GM19239 (cell line): ENCODE data around the gene CTNNA2.
"Not testable (repeated sequence)": the region's sequence is repeated elsewhere in the genome, so short reads cannot be mapped to it uniquely, and the experiment has no call there.

Experiments
- DNase-seq: peaks from one replicate; pipeline ENCODE4 v3.0.0; 2011; ENCODE audit warnings: low spot score; ENCODE audit not compliant: insufficient read length
- FAIRE-seq: peaks from 2 replicates; lab custom pipeline; 2011; peaks lifted over from hg19 to GRCh38; lab: Jason Lieb, UNC

The CTNNA2 gene

GRCh38 chr2:80002568-80003157 is 489.8 kb downstream of the CTNNA2 start:
- no peak for FAIRE-seq
- no peak for DNase-seq

GRCh38 chr2:80007777-80008503 is 495.1 kb downstream of the CTNNA2 start:
- DNase-seq, result no peak
- FAIRE-seq, result no peak

- DNase-seq (no peak), FAIRE-seq (no peak)
Measured at GRCh38 chr2:80008596-80008995, 495.7 kb downstream of the CTNNA2 start.

GRCh38 chr2:80009211-80009610 is 496.4 kb downstream of the CTNNA2 start:
- FAIRE-seq (no peak), DNase-seq (no peak)

- DNase-seq, result no peak
- FAIRE-seq, result no peak
Measured at GRCh38 chr2:80012061-80012460, 499.2 kb downstream of the CTNNA2 start.

GRCh38 chr2:80014637-80015036 is 501.8 kb downstream of the CTNNA2 start:
- FAIRE-seq, result no peak
- no peak for DNase-seq

- no peak for DNase-seq
- FAIRE-seq, result no peak
Measured at GRCh38 chr2:80016171-80016570, 503.3 kb downstream of the CTNNA2 start.

GRCh38 chr2:80019571-80020460 is 507.0 kb downstream of the CTNNA2 start:
- DNase-seq (no peak), FAIRE-seq (no peak)

GRCh38 chr2:80022018-80022417 is 509.2 kb downstream of the CTNNA2 start:
- DNase-seq (no peak), FAIRE-seq (no peak)

GRCh38 chr2:80026040-80026729 is 513.3 kb downstream of the CTNNA2 start:
- FAIRE-seq (no peak), DNase-seq (no peak)

- FAIRE-seq, result no peak
- DNase-seq, result no peak
Measured at GRCh38 chr2:80028051-80028450, 515.2 kb downstream of the CTNNA2 start.

GRCh38 chr2:80028584-80028983 is 515.7 kb downstream of the CTNNA2 start:
- FAIRE-seq, result no peak

GRCh38 chr2:80030135-80030534 is 517.3 kb downstream of the CTNNA2 start:
- no peak for FAIRE-seq
- DNase-seq, result no peak

More at GRCh38 chr2:80028584-80028983, 515.7 kb downstream of the CTNNA2 start:
- no peak for DNase-seq

GRCh38 chr2:80032684-80033083 is 519.8 kb downstream of the CTNNA2 start:
- FAIRE-seq, DNase-seq: not testable (repeated sequence)

GRCh38 chr2:80035749-80036285 is 523.0 kb downstream of the CTNNA2 start:
- FAIRE-seq (no peak), DNase-seq (no peak)

- FAIRE-seq (no peak), DNase-seq (no peak)
Measured at GRCh38 chr2:80037310-80037709, 524.5 kb downstream of the CTNNA2 start.

- FAIRE-seq (no peak), DNase-seq (no peak)
Measured at GRCh38 chr2:80040226-80040625, 527.4 kb downstream of the CTNNA2 start.

GRCh38 chr2:80042635-80043034 is 529.8 kb downstream of the CTNNA2 start:
- DNase-seq (no peak), FAIRE-seq (no peak)

- no peak for FAIRE-seq
- DNase-seq, result no peak
Measured at GRCh38 chr2:80048296-80048695, 535.4 kb downstream of the CTNNA2 start.

GRCh38 chr2:80050246-80050645 is 537.4 kb downstream of the CTNNA2 start:
- no peak for DNase-seq
- FAIRE-seq, result no peak
